HL-60 (cell line): ENCODE data around the gene SLC22A3.

ENCODE experiments used
- POLR2AphosphoS5 ChIP-seq: IDR thresholded peaks from 2 replicates; pipeline ENCODE4 v1.6.1; 2012; ENCODE audit warnings: low read depth
- TF ChIP-seq, protein P1 (sequence below): IDR thresholded peaks from 2 replicates; pipeline ENCODE4 v1.6.1; 2012; ENCODE audit warnings: low read depth; ENCODE audit not compliant: insufficient replicate concordance
- TF ChIP-seq, protein P2 (sequence below): IDR thresholded peaks from one replicate; pipeline ENCODE4 v1.5.1; 2011; ENCODE audit warnings: low read length, control low read depth, inconsistent platforms; ENCODE audit not compliant: insufficient read depth

DNA sequence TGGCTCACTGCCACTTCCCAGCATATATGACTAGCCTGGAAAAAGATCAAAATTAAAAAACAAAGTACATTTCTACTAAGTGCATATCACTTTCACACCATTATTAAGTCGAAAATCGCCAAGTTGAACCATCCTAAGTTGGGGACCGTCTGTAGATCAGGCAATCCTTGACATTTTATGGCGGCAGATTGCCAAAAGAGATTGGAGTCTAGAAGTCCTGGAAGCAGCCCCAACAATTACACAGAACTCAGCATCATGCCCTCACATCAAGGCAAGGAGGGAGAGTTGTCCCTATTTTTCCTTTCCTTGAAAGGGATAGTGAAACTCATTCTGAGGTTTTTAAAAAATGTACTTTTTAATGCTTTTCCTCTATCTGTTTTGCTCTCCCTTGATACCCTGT is 30.7 kb downstream of the SLC22A3 start:
- TF ChIP-seq, protein P1, sequence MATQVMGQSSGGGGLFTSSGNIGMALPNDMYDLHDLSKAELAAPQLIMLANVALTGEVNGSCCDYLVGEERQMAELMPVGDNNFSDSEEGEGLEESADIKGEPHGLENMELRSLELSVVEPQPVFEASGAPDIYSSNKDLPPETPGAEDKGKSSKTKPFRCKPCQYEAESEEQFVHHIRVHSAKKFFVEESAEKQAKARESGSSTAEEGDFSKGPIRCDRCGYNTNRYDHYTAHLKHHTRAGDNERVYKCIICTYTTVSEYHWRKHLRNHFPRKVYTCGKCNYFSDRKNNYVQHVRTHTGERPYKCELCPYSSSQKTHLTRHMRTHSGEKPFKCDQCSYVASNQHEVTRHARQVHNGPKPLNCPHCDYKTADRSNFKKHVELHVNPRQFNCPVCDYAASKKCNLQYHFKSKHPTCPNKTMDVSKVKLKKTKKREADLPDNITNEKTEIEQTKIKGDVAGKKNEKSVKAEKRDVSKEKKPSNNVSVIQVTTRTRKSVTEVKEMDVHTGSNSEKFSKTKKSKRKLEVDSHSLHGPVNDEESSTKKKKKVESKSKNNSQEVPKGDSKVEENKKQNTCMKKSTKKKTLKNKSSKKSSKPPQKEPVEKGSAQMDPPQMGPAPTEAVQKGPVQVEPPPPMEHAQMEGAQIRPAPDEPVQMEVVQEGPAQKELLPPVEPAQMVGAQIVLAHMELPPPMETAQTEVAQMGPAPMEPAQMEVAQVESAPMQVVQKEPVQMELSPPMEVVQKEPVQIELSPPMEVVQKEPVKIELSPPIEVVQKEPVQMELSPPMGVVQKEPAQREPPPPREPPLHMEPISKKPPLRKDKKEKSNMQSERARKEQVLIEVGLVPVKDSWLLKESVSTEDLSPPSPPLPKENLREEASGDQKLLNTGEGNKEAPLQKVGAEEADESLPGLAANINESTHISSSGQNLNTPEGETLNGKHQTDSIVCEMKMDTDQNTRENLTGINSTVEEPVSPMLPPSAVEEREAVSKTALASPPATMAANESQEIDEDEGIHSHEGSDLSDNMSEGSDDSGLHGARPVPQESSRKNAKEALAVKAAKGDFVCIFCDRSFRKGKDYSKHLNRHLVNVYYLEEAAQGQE: no peak
- TF ChIP-seq, protein P2, sequence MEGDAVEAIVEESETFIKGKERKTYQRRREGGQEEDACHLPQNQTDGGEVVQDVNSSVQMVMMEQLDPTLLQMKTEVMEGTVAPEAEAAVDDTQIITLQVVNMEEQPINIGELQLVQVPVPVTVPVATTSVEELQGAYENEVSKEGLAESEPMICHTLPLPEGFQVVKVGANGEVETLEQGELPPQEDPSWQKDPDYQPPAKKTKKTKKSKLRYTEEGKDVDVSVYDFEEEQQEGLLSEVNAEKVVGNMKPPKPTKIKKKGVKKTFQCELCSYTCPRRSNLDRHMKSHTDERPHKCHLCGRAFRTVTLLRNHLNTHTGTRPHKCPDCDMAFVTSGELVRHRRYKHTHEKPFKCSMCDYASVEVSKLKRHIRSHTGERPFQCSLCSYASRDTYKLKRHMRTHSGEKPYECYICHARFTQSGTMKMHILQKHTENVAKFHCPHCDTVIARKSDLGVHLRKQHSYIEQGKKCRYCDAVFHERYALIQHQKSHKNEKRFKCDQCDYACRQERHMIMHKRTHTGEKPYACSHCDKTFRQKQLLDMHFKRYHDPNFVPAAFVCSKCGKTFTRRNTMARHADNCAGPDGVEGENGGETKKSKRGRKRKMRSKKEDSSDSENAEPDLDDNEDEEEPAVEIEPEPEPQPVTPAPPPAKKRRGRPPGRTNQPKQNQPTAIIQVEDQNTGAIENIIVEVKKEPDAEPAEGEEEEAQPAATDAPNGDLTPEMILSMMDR: no peak
- no peak for TF ChIP-seq POLR2AphosphoS5
